Fibroblast of lung (primary cell): ENCODE measurements around the gene KRTAP5-11.
"Not testable (repeated sequence)": the region's sequence is repeated elsewhere in the genome, so short reads cannot be mapped to it uniquely, and the experiment has no call there.

ENCODE experiments used
- EZH2 ChIP-seq: IDR thresholded peaks from 2 replicates; pipeline ENCODE4 v1.5.1; 2012; ENCODE audit warnings: low read length, control low read depth, mild to moderate bottlenecking; ENCODE audit errors: missing control alignments
- TF ChIP-seq, protein P1 (sequence below), 2 donors: IDR thresholded peaks in 1 of 2; conservative IDR thresholded peaks in 1 of 2; 1 replicate in 1 of 2; 2 replicates in 1 of 2; pipeline ENCODE4 v1.5.1; 2011 to 2012; ENCODE audit warnings: low read length in 2 of 2, control low read depth in 1 of 2, inconsistent platforms in 1 of 2, low read depth in 1 of 2, mild to moderate bottlenecking in 1 of 2

DNA sequence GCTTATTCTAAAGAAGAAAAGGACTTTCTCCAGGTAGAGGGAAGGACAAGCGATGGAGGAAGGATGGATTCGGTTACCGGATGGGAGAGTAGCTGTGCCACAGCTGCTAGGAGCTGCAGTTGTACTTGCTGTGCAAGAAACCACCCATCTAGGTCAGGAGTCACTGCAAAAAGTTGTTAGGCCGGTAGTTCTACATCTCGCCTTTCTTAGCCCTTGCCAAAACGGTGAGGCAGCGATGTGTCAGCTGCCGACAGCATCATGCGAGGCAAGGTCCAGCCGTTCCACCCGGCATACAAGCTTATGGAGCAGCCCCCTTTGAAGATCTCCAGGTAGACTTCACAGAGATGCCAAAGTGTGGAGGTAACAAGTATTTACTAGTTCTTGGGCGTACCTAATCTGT lies 32.3 kb upstream of the KRTAP5-11 start:
- TF ChIP-seq, protein P1, sequence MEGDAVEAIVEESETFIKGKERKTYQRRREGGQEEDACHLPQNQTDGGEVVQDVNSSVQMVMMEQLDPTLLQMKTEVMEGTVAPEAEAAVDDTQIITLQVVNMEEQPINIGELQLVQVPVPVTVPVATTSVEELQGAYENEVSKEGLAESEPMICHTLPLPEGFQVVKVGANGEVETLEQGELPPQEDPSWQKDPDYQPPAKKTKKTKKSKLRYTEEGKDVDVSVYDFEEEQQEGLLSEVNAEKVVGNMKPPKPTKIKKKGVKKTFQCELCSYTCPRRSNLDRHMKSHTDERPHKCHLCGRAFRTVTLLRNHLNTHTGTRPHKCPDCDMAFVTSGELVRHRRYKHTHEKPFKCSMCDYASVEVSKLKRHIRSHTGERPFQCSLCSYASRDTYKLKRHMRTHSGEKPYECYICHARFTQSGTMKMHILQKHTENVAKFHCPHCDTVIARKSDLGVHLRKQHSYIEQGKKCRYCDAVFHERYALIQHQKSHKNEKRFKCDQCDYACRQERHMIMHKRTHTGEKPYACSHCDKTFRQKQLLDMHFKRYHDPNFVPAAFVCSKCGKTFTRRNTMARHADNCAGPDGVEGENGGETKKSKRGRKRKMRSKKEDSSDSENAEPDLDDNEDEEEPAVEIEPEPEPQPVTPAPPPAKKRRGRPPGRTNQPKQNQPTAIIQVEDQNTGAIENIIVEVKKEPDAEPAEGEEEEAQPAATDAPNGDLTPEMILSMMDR (conservative IDR thresholded peaks at IDR 0.05 in 1 of 2, IDR thresholded peaks at IDR 0.05 in 1 of 2; ENCODE audit: low read depth in 1 of 2, low read length in 2 of 2): not testable (repeated sequence)
- not testable (repeated sequence) for TF ChIP-seq EZH2
